Suprapubic skin (tissue), 4 donors: ENCODE measurements around the gene STK24. TPM values are rescaled to one million over a fixed set of nuclear protein-coding genes. Genes with fewer than 3 reads are reported as not detected.

Source experiments
- DNase-seq, 2 donors: peaks; one replicate each; pipeline ENCODE4 v3.0.0-alpha.2; 2019; ENCODE audit warnings: low spot score in 2 of 2
- H3K27ac ChIP-seq: fragments of 200-600 bp; sonication (generic); one replicate; pipeline ENCODE4 v1.5.1; 2019
- H3K27me3 ChIP-seq: fragments of 200-600 bp; sonication (generic); one replicate; pipeline ENCODE4 v1.5.1; 2019
- H3K36me3 ChIP-seq: fragments of 200-600 bp; sonication (generic); one replicate; pipeline ENCODE4 v1.5.1; 2019
- H3K4me1 ChIP-seq: fragments of 200-600 bp; sonication (generic); one replicate; pipeline ENCODE4 v1.5.1; 2019
- H3K4me3 ChIP-seq: fragments of 200-600 bp; sonication (generic); one replicate; pipeline ENCODE4 v1.5.1; 2019; ENCODE audit warnings: mild to moderate bottlenecking
- H3K9me3 ChIP-seq: fragments of 200-600 bp; sonication (generic); one replicate; pipeline ENCODE4 v1.5.1; 2019
- CTCF ChIP-seq, 2 donors: fragments of 200-600 bp in 1 of 2; fragments of 450-650 bp in 1 of 2; sonication (generic) in 1 of 2; IDR thresholded peaks; one replicate each; pipeline ENCODE4 v1.5.1; 2016 to 2019; ENCODE audit warnings: antibody characterized with exemption in 2 of 2, mild to moderate bottlenecking in 1 of 2, moderate library complexity in 1 of 2
- EP300 ChIP-seq: sonication (generic); formaldehyde crosslinking; IDR thresholded peaks from one replicate; pipeline ENCODE4 v1.6.1; 2017; ENCODE audit warnings: antibody characterized with exemption
- POLR2A ChIP-seq, 2 donors: fragments of 450-650 bp; IDR thresholded peaks; one replicate each; pipeline ENCODE4 v1.6.1; 2017; ENCODE audit warnings: antibody characterized with exemption in 2 of 2, mild to moderate bottlenecking in 2 of 2, moderate library complexity in 2 of 2
- POLR2AphosphoS5 ChIP-seq, 3 donors: sonication (generic); formaldehyde crosslinking; IDR thresholded peaks; one replicate each; pipeline ENCODE4 v1.6.1; 2017; ENCODE audit warnings: antibody characterized with exemption in 3 of 3
- WGBS: methylation state at CpG from one replicate; pipeline ENCODE4 v1.1.5; 2018; 5-methylcytosine and 5-hydroxymethylcytosine counted together
- total RNA-seq, 4 donors: library from RNA; depleted of rRNA; stranded (reverse); fragments of >200 nt; gene quantifications; one replicate each; pipeline ENCODE4 v1.1.0, GENCODE V29; 2016

STK24 gene
- total RNA-seq, 4 donors from 2014 or later = 132 to 200 (median 176) TPM

DNA sequence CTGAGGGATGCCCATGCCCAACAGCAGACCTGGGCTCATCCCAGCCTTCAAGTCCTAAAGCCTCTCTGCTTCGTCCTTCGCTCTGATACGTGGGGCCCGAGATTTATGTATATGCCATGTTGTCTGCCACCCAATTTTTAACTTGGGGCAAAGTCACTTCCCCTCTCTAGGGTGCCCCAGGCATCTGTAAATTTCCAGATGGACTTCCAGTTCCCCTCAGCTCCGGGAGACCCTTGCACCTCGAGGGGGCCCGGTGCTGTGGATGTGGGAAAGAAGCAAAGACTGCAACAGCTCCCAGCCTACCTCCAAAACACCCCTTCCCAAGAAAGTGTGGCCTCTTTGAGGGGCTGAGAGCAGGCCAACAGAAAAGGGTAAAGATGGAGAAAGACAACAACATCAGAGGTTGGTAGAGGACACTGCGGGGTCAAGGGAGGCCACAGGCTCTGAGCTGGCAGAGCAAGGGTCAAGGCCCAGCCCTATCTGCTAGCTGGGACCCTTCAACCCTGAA lies 97.4 kb downstream of the STK24 start:
- DNase-seq = peak in 1 of 2 donors; percentile 55
- Histone ChIP-seq H3K4me3 (no peak overlapping the region), H3K36me3 (peaks cover 13% of the 10 kb centered on the region), H3K9me3 (no peaks in the 10 kb centered on the region), H3K27me3 (no peaks in the 10 kb centered on the region), H3K4me1 (peaks cover 73% of the 10 kb centered on the region), H3K27ac (no peak overlapping the region)
- 90% methylated on average over 8 of the region's 8 CpGs for WGBS
- no peak for TF ChIP-seq EP300
- TF ChIP-seq POLR2A (IDR thresholded peaks at IDR 0.05) = no peak
- TF ChIP-seq POLR2AphosphoS5 (IDR thresholded peaks at IDR 0.05) = no peak
- no peak for TF ChIP-seq CTCF (IDR thresholded peaks at IDR 0.05)

DNA sequence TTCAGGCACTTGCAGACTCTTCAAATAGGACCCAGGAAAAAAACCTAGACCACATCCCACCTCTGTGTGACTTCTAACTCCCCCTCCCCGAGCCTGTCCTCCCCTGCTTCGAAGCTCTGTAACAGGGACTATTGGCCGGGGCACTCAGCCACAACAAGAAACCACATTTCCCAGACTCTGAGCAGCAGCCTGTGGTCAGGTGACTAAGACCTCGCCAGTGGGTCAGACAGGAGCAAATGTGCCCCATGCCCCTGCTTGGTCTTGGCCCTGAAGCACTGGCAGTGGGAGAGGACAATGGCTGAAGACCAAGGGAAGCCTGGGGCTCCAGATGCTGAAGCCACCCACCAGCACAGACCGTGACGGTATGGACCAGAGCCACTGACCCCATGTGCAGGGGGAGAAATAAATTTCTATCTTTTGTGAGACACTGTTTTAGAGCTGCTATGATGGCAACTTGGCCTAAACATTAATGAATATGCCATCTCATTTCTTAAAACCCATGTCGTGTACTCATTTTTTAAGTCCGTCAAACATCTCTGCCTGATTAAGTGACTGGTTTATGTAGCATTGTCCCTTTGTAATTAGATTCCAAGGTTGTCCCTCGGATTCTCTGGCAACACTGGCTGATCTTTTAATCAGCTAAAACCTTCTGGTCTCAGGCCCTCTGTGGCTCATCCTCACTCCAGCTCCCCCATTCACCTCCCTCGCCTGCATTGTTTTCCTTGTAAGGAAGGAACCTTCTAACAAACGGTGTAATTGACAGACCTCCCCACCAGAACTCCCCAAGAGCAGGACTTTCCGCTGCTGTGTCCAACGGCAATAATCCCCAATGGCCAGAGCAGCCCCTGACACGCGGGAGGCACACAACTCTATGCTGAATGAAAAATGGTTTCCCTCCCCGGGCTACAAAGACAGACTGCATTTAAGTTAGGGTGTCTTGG lies 98.4 kb downstream of the STK24 start:
- WGBS = 74% methylated on average over 16 of the region's 16 CpGs
- Histone ChIP-seq H3K4me3 (no peak overlapping the region), H3K4me1 (peaks cover 70% of the 10 kb centered on the region), H3K36me3 (peaks cover 24% of the 10 kb centered on the region), H3K9me3 (no peaks in the 10 kb centered on the region), H3K27ac (no peak overlapping the region), H3K27me3 (no peaks in the 10 kb centered on the region)
- TF ChIP-seq POLR2A (IDR thresholded peaks at IDR 0.05) (no peak), POLR2AphosphoS5 (IDR thresholded peaks at IDR 0.05) (no peak), EP300 (no peak), CTCF (IDR thresholded peaks at IDR 0.05) (no peak)
- DNase-seq = peak in 1 of 2 donors; percentile 59

DNA sequence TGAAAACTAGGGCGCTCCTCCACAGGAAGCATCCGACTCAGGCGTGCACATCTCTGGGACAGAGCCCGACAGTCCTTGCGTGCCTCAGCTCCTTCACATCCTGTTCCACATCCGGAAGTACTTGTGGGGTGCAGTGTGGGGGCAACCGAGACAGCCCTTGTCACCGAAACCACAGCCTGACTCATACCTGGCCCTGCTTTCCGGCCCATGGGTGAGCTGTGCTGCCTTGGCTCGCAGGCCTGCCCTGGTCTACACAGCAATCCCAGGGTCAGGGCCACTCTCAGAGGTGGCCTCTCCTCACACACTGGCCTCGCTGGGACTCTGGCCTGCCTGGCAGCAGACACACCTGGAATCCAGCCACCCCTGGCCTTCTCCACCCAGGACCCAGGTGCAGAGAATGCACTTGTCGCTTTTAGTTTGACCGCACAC lies 100.4 kb downstream of the STK24 start:
- Histone ChIP-seq H3K27me3 (no peaks in the 10 kb centered on the region), H3K36me3 (peaks cover 40% of the 10 kb centered on the region), H3K4me1 (peaks cover 56% of the 10 kb centered on the region), H3K27ac (peak overlapping the region; percentile 40), H3K4me3 (no peak overlapping the region), H3K9me3 (no peaks in the 10 kb centered on the region)
- WGBS = 56% methylated on average over 9 of the region's 13 CpGs
- DNase-seq = peak in 1 of 2 donors; percentile 69
- TF ChIP-seq POLR2A (IDR thresholded peaks at IDR 0.05) (no peak), EP300 (no peak), POLR2AphosphoS5 (IDR thresholded peaks at IDR 0.05) (no peak), CTCF (IDR thresholded peaks at IDR 0.05) (no peak)

- peak in 1 of 2 donors; percentile 52 for DNase-seq
- Histone ChIP-seq H3K9me3 (no peaks in the 10 kb centered on the region), H3K27me3 (no peaks in the 10 kb centered on the region), H3K4me3 (no peak overlapping the region), H3K27ac (peak overlapping the region; percentile 40), H3K36me3 (peaks cover 41% of the 10 kb centered on the region), H3K4me1 (peaks cover 52% of the 10 kb centered on the region)
- WGBS = 69% methylated on average over 5 of the region's 5 CpGs
- TF ChIP-seq POLR2AphosphoS5 (IDR thresholded peaks at IDR 0.05) = no peak
- TF ChIP-seq CTCF (IDR thresholded peaks at IDR 0.05) = no peak
- no peak for TF ChIP-seq EP300
- no peak for TF ChIP-seq POLR2A (IDR thresholded peaks at IDR 0.05)
Measured at GRCh38 chr13:98476106-98476505, 100.8 kb downstream of the STK24 start.

DNA sequence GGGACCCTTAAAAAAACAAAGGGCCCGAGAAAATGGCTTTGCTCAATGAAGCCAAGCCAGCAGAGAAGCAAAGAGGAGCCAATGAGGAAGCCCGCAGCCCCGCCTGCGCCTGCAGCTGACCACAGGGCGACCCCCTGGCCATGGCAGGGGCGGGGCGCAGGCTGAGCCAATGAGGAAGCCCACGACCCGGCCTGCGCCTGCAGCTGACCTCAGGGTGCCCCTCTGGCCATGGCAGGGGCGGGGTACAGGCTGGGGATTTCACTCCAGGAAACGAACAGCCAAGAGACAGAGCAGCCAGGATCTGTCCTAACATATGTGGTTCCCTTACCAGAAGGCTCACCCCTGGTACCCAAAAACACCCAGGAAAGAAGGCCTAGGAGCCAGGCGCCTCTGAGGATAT lies 101.4 kb downstream of the STK24 start:
- DNase-seq = peak in 1 of 2 donors; percentile 51
- H3K4me3 ChIP-seq = no peak overlapping the region
- no peaks in the 10 kb centered on the region for H3K27me3 ChIP-seq
- no peak overlapping the region for H3K27ac ChIP-seq
- H3K9me3 ChIP-seq = no peaks in the 10 kb centered on the region
- WGBS = 68% methylated on average over 11 of the region's 13 CpGs
- peaks cover 47% of the 10 kb centered on the region for H3K36me3 ChIP-seq
- peaks cover 52% of the 10 kb centered on the region for H3K4me1 ChIP-seq
- TF ChIP-seq CTCF (IDR thresholded peaks at IDR 0.05) (no peak), POLR2A (IDR thresholded peaks at IDR 0.05) (no peak), POLR2AphosphoS5 (IDR thresholded peaks at IDR 0.05) (no peak), EP300 (no peak)
